ENCODE measurements around the gene PARD6G.

The PARD6G gene

GRCh38 chr18:80181642-80182461 lies 65.5 kb downstream of the PARD6G start:
- H3K4me3 ChIP-seq = no peak overlapping the region
- peaks cover 0 to 13% (median 0%) of the 10 kb centered on the region in 11 experiments; a peak in 4 of 22 replicates for H4K20me1 ChIP-seq
- peaks cover 0 to 9% (median 0%) of the 10 kb centered on the region in 11 experiments; a peak in 2 of 22 replicates for H3K27me3 ChIP-seq
- H3K4me2 ChIP-seq = peak overlapping the region; percentile 40 to 75 (median 63); a peak in 21 of 22 replicates
- H3K9me3 ChIP-seq (replicated peaks in 1 of 11) = no peaks in the 10 kb centered on the region
- peak overlapping the region in 5 of 11 experiments; percentile 27 to 57 (median 49); a peak in 6 of 22 replicates for H3K27ac ChIP-seq
- H3K4me1 ChIP-seq = peaks cover 28 to 48% (median 43%) of the 10 kb centered on the region in 10 experiments
- peak in 3 of 11 experiments; percentile 22 to 43 (median 36); a peak in 1 of 22 replicates for TF ChIP-seq Cebpa-rat (IDR thresholded peaks at IDR 0.05)
- H3K36me3 ChIP-seq = no peaks in the 10 kb centered on the region
- peak overlapping the region in 4 of 11 experiments; percentile 6 to 52 (median 32); a peak in 6 of 22 replicates for H3K9ac ChIP-seq

- Histone ChIP-seq H3K4me1 (peaks cover 28 to 49% (median 44%) of the 10 kb centered on the region in 10 experiments), H3K27ac (peak overlapping the region in 3 of 11 experiments; percentile 27 to 53 (median 48); a peak in 4 of 22 replicates), H3K4me2 (peak overlapping the region; percentile 40 to 75 (median 63)), H3K9ac (peak overlapping the region in 2 of 11 experiments; percentile 29 to 36; a peak in 4 of 22 replicates), H4K20me1 (peaks cover 0 to 13% (median 0%) of the 10 kb centered on the region in 11 experiments; a peak in 4 of 22 replicates), H3K4me3 (no peak overlapping the region), H3K9me3 (replicated peaks in 1 of 11) (no peaks in the 10 kb centered on the region), H3K27me3 (peaks cover 0 to 9% (median 0%) of the 10 kb centered on the region in 11 experiments; a peak in 2 of 22 replicates), H3K36me3 (no peaks in the 10 kb centered on the region)
- no peak for TF ChIP-seq Cebpa-rat (IDR thresholded peaks at IDR 0.05)
Measured at GRCh38 chr18:80180778-80181564, 66.3 kb downstream of the PARD6G start.

GRCh38 chr18:80179857-80180558 lies 67.3 kb downstream of the PARD6G start:
- no peaks in the 10 kb centered on the region for H3K9me3 ChIP-seq (replicated peaks in 1 of 11)
- peaks cover 0 to 13% (median 0%) of the 10 kb centered on the region in 11 experiments; a peak in 4 of 22 replicates for H4K20me1 ChIP-seq
- H3K4me2 ChIP-seq = peak overlapping the region; percentile 40 to 75 (median 63)
- H3K4me3 ChIP-seq = no peak overlapping the region
- no peaks in the 10 kb centered on the region for H3K36me3 ChIP-seq
- no peak overlapping the region for H3K9ac ChIP-seq
- peak overlapping the region in 2 of 11 experiments; percentile 28 to 53; a peak in 2 of 22 replicates for H3K27ac ChIP-seq
- peaks cover 28 to 59% (median 52%) of the 10 kb centered on the region in 10 experiments for H3K4me1 ChIP-seq
- TF ChIP-seq Cebpa-rat (IDR thresholded peaks at IDR 0.05) = no peak
- peaks cover 0 to 9% (median 0%) of the 10 kb centered on the region in 11 experiments; a peak in 2 of 22 replicates for H3K27me3 ChIP-seq

GRCh38 chr18:80178935-80179818 lies 68.1 kb downstream of the PARD6G start:
- H3K27ac ChIP-seq = no peak overlapping the region
- peak overlapping the region; percentile 40 to 75 (median 63); a peak in 17 of 22 replicates for H3K4me2 ChIP-seq
- H3K36me3 ChIP-seq = no peaks in the 10 kb centered on the region
- no peak for TF ChIP-seq Cebpa-rat (IDR thresholded peaks at IDR 0.05)
- H3K4me1 ChIP-seq = peaks cover 28 to 60% (median 52%) of the 10 kb centered on the region in 10 experiments
- peaks cover 0 to 9% (median 0%) of the 10 kb centered on the region in 11 experiments; a peak in 2 of 22 replicates for H3K27me3 ChIP-seq
- no peaks in the 10 kb centered on the region for H3K9me3 ChIP-seq (replicated peaks in 1 of 11)
- no peak overlapping the region for H3K4me3 ChIP-seq
- H4K20me1 ChIP-seq = peaks cover 0 to 13% (median 0%) of the 10 kb centered on the region in 11 experiments; a peak in 4 of 22 replicates
- no peak overlapping the region for H3K9ac ChIP-seq

- Histone ChIP-seq H3K4me2 (no peak overlapping the region), H3K36me3 (no peaks in the 10 kb centered on the region), H3K9ac (no peak overlapping the region), H3K4me1 (peaks cover 28 to 42% (median 38%) of the 10 kb centered on the region in 10 experiments), H3K9me3 (replicated peaks in 1 of 11) (no peaks in the 10 kb centered on the region), H3K27me3 (peaks cover 0 to 9% (median 0%) of the 10 kb centered on the region in 11 experiments; a peak in 2 of 22 replicates), H3K4me3 (no peak overlapping the region), H4K20me1 (peaks cover 0 to 13% (median 0%) of the 10 kb centered on the region in 11 experiments; a peak in 3 of 22 replicates), H3K27ac (no peak overlapping the region)
- no peak for TF ChIP-seq Cebpa-rat (IDR thresholded peaks at IDR 0.05)
Measured at GRCh38 chr18:80177128-80177527, 70.2 kb downstream of the PARD6G start.

- Histone ChIP-seq H3K4me1 (peaks cover 23 to 36% (median 32%) of the 10 kb centered on the region in 10 experiments), H3K4me3 (no peak overlapping the region), H4K20me1 (peaks cover 0 to 8% (median 0%) of the 10 kb centered on the region in 11 experiments; a peak in 3 of 22 replicates), H3K9me3 (replicated peaks in 1 of 11) (no peaks in the 10 kb centered on the region), H3K27ac (no peak overlapping the region), H3K27me3 (peaks cover 0 to 7% (median 0%) of the 10 kb centered on the region in 11 experiments; a peak in 2 of 22 replicates), H3K4me2 (no peak overlapping the region; a peak in 2 of 22 replicates), H3K9ac (no peak overlapping the region), H3K36me3 (no peaks in the 10 kb centered on the region)
- TF ChIP-seq Cebpa-rat (IDR thresholded peaks at IDR 0.05) = no peak
Measured at GRCh38 chr18:80176334-80177073, 70.8 kb downstream of the PARD6G start.

Measured in BLaER1 treated with 17β-estradiol and CSF1 and Interleukin-3, amounts not matched to agents 10 nM and 100 nM (cell line).